Tongue (tissue), 2 donors: ENCODE results near the gene PPM1E. TPM values are rescaled to one million over a fixed set of nuclear protein-coding genes. Genes with fewer than 3 reads are reported as not detected.
"Not testable (repeated sequence)": the region's sequence is repeated elsewhere in the genome, so short reads cannot be mapped to it uniquely, and the experiment has no call there.

Experiments
- DNase-seq: peaks from one replicate; pipeline ENCODE4 v3.0.0-alpha.2; 2015
- total RNA-seq: library from RNA; depleted of rRNA; stranded (reverse); fragments of >200 nt; gene quantifications from one replicate; pipeline ENCODE4 v1.2.3, GENCODE V29; 2014

The PPM1E gene
- total RNA-seq = 1.5 TPM

DNA sequence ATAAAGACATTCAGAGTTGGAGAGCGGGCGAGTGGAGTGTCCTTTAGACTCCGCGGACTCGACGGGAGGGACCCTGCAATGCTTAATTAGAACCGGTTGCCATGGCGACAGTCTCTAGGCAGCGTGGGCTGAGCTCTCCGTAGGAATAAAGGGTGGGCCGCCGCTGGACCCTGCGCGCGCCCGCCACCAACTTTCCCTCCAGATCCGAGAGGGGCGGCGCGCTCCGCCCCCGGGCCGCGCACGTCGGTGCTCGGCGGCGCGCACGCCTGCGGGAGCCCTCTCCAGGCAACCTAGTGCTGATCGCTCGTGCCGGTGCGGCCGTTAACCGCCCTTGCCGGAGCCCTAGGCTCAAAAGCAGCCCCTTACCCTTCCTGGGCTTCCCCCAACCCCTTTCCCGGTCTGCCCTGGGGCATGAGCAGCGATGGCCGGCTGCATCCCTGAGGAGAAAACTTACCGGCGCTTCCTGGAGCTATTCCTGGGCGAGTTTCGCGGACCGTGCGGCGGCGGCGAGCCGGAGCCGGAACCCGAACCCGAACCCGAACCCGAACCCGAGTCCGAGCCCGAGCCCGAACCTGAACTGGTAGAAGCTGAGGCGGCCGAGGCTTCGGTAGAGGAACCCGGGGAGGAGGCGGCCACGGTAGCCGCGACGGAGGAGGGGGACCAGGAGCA, at the start of gene PPM1E:
TSS of gene PPM1E (plus strand) at position 278 of the 669 bp plus-strand sequence.
- peak; percentile 80 for DNase-seq

- no peak for DNase-seq
These were observed 49.1 kb upstream of the PPM1E start for GRCh38 chr17:58706351-58707140.

DNA sequence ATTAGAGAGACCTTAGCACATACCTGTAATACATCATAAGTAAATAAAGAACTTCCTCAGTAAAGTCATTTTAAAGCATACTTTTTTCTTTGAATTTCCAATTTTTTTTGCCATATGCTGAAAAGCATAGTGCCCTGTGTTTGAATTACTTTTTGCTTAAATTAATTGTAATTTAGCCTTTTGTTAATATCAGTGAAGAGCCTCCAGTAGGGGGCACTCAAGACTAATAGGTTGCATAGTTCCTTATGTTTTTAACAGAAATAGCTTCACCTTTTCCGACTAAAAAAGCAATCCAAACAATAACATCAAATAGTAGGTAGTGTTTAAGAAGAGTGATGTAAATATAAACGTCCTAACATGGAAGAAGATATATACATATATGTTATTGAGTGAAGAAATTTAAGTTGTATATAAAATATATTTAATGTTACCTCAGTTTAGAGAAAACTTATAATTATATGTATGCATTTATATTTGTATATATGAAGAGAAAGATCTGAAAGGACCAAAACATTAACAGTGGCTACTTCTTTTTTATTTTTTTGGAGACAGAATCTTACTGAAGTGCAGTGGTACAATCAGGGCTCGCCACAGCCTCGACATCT, 44.6 kb upstream of the PPM1E start:
- peak; percentile 75 for DNase-seq

GRCh38 chr17:58722274-58722673, 33.4 kb upstream of the PPM1E start:
- DNase-seq = no peak

DNA sequence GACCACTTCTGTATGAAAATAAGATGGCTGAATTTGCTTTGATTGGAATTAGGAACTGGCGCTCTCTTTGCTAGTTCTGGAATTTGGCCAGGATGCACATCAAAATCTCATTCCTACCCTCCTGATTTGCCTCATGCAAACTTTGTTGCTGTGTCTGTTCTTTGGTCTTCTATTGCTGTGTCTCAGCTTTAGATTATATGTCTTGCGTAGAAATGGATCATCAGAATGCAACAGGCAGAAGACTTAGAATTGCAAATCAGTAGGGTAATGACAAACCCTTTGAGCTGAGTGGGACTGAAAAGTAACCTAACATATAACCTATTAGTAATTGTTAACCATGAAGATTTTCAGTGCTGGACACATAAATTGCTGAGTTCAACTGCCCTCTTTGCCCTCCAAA, 33.0 kb upstream of the PPM1E start:
- DNase-seq = no peak

GRCh38 chr17:58728798-58729197, 26.9 kb upstream of the PPM1E start:
- no peak for DNase-seq

GRCh38 chr17:58730937-58731336, 24.7 kb upstream of the PPM1E start:
- no peak for DNase-seq

GRCh38 chr17:58734040-58734439, 21.6 kb upstream of the PPM1E start:
- DNase-seq = no peak

DNA sequence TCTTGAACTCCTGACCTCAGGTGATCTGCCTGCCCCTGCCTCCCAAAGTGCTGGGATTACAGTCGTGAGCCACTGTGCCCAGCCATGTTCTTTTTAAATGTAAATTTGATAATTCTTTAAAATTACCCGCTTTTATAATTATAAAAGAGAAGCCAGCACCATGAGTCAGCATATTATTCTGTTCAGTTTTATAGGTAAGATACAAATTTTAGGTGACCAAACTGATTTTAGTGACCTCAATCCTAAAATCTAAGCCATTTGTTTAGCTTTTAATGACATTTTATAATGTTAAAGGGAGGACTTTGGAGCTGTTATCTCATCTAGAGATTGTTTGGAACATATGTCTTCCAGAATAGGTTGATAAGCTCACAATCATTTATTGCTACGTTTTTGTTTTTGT, 20.8 kb upstream of the PPM1E start:
- no peak for DNase-seq

- DNase-seq = no peak
These were observed 14.5 kb upstream of the PPM1E start for GRCh38 chr17:58741121-58741625.

- DNase-seq = no peak
These were observed 8.0 kb upstream of the PPM1E start for GRCh38 chr17:58747674-58748073.

DNA sequence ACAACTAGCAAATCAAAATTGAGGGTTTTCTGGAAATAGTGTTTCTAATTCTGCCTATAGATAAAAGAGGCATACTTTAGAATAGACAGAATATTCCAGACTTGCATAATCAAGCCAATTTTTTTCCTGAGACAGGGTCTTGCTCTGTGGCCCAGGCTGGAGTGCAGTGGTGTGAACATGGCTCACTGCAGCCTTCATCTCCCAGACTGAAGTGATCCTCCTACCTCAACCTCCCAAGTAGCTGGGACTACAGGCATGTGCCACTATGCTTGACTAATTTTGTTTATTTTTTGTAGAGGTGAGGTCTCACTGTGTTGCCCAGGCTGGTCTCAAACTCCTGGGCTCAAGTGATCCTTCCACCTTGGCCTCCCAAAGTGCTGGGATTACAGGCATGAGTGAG, 6.0 kb upstream of the PPM1E start:
- not testable (repeated sequence) for DNase-seq

- DNase-seq = no peak
These were observed 2.6 kb upstream of the PPM1E start for GRCh38 chr17:58753026-58753425.

- no peak for DNase-seq
These were observed 431 bp upstream of the PPM1E start for GRCh38 chr17:58755269-58755576.

GRCh38 chr17:58756246-58757161, 850 bp downstream of the PPM1E start:
- peak; percentile 13 for DNase-seq

GRCh38 chr17:58757162-58757613, 1.5 kb downstream of the PPM1E start:
- no peak for DNase-seq

GRCh38 chr17:58758890-58759289, 3.2 kb downstream of the PPM1E start:
- DNase-seq = no peak

DNA sequence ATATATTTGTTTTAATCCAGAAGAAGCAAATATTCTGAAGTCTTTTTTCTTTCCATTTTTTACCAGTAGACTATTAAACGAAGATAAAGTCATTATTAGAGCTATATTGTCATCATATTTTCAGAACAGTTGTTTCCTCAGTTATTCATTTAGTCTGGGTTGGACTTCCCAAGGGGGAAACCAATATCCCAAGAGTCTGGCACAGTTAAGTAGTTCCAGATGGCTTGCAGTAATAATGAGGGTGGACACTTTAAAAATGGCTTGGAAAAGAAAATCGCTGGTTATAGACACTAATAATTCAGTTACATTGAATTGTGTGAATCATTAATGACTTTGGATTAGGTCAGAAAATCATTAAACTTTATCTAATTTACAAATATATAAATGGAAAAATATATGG, 3.9 kb downstream of the PPM1E start:
- DNase-seq = no peak

GRCh38 chr17:58760248-58760647, 4.6 kb downstream of the PPM1E start:
- DNase-seq = no peak

GRCh38 chr17:58763263-58763662, 7.6 kb downstream of the PPM1E start:
- DNase-seq = no peak

GRCh38 chr17:58764373-58764772, 8.7 kb downstream of the PPM1E start:
- no peak for DNase-seq

DNA sequence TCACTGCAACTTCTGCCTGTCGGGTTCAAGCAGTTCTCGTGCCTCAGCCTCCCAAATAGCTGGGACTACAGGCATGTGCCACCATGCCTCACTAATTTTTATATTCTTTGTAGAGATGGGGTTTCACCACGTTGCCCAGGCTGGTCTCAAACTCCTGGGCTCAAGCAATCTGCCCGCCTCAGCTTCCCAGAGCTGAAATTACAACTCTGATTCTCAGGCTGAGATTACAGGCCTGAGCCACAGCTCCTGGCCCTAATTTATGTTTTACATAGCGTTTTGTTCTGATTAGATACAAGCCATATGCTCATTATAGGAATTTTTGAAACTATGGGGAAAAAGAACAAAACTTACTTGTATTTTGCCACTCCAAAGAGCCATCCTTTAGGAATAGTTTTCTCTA, 22.8 kb downstream of the PPM1E start:
- DNase-seq = not testable (repeated sequence)
